ENCODE results near the gene CLCA1.
"Not testable (repeated sequence)": the region's sequence is repeated elsewhere in the genome, so short reads cannot be mapped to it uniquely, and the experiment has no call there.

CLCA1 gene

GRCh38 chr1:86487811-86488141 lies 19.0 kb downstream of the CLCA1 start:
- Histone ChIP-seq H3K27ac (peak overlapping the region in 1 of 2 donors; percentile 54), H3K4me3 (no peak overlapping the region)
- DNase-seq (ENCODE audit: low spot score) = no peak
- TF ChIP-seq CTCF (IDR thresholded peaks at IDR 0.05) = no peak

GRCh38 chr1:86489242-86489878 lies 20.6 kb downstream of the CLCA1 start:
- no peak for DNase-seq (ENCODE audit: low spot score)
- no peak for TF ChIP-seq CTCF (IDR thresholded peaks at IDR 0.05)
- no peak overlapping the region for H3K27ac ChIP-seq
- no peak overlapping the region for H3K4me3 ChIP-seq

DNA sequence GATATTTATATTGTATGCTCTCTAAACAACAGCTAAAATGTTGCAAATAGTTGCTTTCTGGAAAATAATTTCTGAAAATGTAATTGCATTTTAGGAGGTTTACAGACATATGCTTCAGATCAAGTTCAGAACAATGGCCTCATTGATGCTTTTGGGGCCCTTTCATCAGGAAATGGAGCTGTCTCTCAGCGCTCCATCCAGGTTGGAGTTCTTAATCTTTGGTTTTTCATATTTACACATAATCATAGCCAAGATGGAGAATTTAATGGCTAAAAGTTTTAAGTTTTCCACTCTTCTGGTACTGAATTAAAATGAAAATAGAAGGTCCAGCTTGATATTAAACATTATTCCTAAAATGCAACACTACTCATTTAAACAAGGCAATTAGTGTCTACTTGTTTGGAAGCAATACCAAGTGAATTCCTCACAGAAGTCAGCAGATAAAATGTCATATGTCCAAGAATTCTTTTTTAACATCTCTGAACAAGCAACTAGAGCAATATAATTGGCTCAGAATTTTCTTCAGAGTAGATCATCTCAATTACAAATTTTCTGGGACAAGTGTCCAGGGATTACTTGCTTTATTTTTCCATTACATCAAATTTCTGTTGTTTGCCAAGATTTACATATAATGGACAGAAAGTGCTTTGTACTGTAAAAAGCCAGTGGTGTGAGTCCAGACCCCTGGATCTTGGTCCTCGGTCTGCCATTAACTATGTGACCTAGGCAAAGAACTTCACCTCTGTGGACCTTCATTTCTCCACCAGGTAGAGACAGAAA lies 22.6 kb downstream of the CLCA1 start:
- no peak overlapping the region for H3K27ac ChIP-seq
- H3K4me3 ChIP-seq = no peak overlapping the region
- no peak for TF ChIP-seq CTCF (IDR thresholded peaks at IDR 0.05)
- no peak for DNase-seq (ENCODE audit: low spot score)

DNA sequence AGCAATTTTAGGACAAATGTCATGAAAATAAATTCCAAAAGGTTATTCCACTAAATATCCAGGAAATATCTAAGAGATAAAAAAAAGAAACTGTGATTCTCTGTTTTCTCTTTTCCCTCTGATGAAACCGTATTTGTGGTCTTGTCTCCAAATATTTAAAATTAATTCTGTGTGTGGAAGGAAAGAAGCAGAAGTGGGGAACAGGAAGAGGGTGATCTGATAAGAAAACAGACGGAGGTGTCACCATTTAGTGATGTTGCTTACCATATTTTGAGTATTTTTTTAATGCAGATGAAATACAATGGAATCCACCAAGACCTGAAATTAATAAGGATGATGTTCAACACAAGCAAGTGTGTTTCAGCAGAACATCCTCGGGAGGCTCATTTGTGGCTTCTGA lies 29.6 kb downstream of the CLCA1 start:
- Histone ChIP-seq H3K4me3 (no peak overlapping the region), H3K27ac (no peak overlapping the region)
- TF ChIP-seq CTCF (IDR thresholded peaks at IDR 0.05) = no peak
- no peak for DNase-seq (ENCODE audit: low spot score)

- TF ChIP-seq CTCF (IDR thresholded peaks at IDR 0.05) = peak; percentile 68
- DNase-seq (ENCODE audit: low spot score) = no peak
- no peak overlapping the region for H3K27ac ChIP-seq
- H3K4me3 ChIP-seq = no peak overlapping the region
These were observed 31.4 kb downstream of the CLCA1 start for GRCh38 chr1:86499987-86500593.

DNA sequence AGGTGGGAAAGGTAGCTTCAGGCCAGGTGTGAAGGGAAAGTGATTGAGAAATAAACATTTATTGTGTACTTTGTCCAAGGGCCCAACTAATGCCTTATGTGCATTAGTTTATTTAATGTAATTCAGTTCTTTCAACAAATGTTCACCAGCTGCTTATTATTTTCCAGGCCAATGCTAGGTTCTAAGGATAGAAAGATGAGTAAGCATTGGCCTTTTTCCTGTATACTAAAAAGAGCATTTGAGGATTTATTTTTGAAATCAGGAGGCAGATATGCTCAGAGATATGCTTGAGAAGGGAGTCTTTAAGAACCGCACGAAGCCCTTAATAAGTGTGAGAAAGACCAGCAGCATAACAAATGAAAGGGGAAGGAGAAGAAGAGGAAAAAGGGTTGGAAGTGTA lies 32.0 kb downstream of the CLCA1 start:
- TF ChIP-seq CTCF (IDR thresholded peaks at IDR 0.05) = no peak
- Histone ChIP-seq H3K27ac (no peak overlapping the region), H3K4me3 (no peak overlapping the region)
- DNase-seq (ENCODE audit: low spot score) = no peak

DNA sequence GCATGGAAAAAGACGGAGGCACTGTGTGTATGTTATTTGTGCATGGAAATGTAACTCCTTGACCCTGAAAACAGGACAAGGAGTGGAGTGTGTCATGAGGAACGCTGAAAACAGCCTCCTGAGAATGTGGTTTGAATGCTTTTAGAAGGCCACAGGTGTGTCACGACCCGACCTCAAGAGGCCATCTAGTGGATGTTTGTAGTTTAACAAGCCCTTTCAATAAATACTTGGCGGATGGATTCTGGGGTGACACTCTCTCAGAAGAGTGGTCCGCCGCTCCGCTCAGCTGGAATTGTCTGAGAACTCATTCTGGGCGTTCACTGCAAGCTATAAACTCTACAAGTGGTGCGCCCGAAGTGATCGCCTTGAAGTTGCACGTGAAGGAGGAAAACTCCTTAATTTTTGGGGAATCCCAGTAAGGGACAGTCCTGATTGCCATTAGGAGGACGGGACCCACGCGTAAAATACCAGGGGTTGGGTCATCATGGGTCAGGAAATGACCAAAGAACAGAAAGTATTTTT lies 33.5 kb downstream of the CLCA1 start:
- not testable (repeated sequence) for DNase-seq (ENCODE audit: low spot score); H3K27ac ChIP-seq
- peak overlapping the region; percentile 59 for H3K4me3 ChIP-seq
